Ramos (cell line): ENCODE measurements around the gene C17orf100.

Experiments
- in situ Hi-C: fragments of 300-500 bp; cut with MboI; formaldehyde crosslinking; loops from one replicate; pipeline ENCODE4 v1.14.3; 2022; ENCODE audit warnings: low sequenced_read_pairs; ENCODE audit not compliant: unreplicated experiment

C17orf100 gene

DNA sequence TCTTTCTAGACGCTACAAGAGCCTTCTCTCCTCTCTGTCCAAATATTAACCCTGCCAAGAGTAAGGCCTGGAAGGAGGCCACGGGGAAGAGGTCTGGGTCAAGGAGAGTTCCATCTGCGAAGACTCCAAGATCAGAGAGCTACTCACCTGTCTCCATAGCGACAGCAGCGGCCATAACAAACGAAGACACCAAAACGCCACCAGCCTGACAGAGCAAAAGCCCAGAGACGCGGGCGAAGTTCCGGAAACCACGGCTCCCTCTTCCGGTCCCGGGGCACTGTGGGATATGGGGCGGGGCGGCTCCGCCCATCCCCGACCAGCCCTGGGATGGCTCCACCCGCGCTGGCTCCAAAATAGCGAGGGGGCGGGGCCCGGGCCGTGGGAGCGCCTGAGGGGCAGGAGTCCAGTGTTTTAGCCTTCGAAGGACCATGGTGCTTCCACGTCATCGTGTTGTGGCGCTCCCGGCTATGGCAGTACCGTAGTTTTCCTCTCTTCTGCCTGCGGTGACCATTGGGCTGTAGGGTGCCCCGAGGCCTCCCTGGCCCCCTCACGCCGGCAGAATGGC lies at the start of gene C17orf100, which contains the start of gene MED31:
TSS of gene C17orf100 (plus strand) at position 409 of the 565 bp plus-strand sequence. CDS start at position 561, 152 bp downstream.
TSS of gene MED31 (minus strand) at position 252 of the 565 bp plus-strand sequence. CDS start at position 175, 77 bp downstream.
- in situ Hi-C loops, result loop anchor here (25.0 kb wide), 1 partner anchor 361 kb away; the partner anchor contains the start of genes BCL6B and RNASEK

DNA sequence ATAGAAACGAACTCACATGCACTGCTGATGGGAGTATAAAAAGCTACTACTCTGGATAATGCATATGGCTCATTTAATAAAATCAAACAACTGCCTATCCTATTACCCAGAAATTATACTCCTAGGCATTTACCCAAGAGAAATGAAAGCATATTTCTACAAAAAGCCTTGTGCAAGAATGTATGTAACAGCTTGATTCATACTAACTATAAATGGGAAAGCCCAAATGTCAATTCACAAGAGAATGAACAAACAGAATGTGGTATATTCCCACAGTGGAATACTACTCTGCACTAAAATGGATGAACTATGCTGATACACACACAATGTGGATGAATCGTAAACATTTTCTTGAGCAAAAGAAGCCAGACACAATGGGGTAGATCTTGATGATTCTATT lies 49.4 kb upstream of the C17orf100 start:
- in situ Hi-C loops, result no loop called here

DNA sequence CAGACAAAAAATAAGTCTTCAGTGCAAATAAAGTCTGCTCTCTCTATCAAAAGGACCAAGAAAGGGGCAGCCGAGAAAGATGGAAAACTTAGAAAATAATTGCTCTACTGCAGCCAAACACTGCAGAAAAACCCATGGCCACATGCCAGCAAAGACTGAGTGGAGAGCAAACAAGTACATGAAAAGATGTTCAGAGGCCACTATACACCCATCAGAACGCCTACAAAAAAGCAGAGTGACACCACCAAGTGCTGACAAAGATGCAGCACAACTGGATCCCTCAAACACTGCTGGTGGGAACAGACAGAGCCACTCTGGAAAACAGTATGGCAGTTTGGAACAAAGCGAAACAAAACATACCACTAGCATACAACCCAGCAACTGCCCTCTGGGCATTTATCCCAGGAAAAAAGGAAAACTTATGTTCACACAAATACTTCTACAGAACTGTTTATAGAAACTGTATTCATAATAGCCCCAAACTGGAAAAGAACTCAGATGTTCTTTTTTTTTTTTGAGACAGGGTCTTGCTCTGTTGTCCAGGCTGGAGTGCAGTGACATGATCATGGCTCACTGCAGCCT lies 47.7 kb upstream of the C17orf100 start:
- in situ Hi-C loops, result no loop called here

DNA sequence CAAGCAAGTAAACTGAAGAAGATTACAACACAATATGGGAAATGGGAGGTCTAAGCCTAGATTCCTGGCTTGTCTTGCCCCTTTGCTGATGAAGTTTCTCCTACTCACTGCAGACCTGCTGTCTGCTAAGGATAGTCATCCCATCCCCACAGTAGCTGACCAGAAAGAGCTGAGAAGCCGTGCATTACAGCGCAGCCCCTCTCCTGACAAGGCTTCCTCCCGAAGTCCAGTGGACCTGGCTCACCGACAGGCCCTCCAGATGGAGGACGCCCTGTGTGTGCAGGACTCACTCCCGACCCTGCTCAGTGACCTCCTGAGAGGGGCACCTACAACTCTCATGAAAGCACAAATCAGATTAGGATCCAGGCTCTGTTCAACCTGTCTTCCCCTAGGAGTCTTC lies 46.4 kb upstream of the C17orf100 start:
- in situ Hi-C loops, result no loop called here

DNA sequence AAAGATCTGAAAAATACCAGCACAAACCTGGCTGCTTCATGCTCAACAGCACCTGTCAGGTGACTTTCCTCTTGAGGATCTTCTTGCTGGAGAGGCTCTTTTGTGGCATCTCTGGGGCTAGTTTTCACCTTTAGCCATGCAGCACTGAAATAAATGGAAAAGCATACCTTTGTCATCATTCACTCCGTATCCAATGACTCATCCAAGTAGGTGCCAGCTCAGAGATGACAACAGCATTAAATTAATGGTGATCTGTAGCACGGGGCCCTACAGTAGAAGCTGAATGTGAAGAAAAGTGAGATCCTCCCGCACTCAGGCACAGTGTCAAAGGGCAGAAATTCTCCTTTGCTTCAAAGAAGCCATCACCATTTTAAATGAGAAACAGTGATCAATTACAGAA lies 43.2 kb upstream of the C17orf100 start:
- in situ Hi-C loops, result no loop called here

DNA sequence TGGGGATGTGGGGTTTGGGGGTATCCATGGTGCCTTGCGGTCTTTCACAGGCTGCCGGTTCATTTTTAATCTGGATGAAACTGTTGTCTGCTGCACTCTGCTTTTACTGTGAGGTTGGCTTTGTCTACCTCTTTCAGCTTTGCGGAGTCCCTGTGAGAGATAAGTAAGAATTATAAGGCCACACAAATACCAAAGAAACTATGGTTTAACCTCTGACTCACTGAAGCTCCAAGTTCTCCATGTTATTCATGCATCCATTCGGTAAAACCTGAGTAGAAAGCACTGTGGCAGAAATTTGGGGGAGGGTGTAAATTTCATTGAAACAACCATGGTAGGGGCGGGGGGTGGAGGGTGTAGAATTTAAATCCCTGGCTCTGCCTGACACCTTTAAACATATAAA lies 41.6 kb upstream of the C17orf100 start:
- in situ Hi-C loops, result no loop called here

DNA sequence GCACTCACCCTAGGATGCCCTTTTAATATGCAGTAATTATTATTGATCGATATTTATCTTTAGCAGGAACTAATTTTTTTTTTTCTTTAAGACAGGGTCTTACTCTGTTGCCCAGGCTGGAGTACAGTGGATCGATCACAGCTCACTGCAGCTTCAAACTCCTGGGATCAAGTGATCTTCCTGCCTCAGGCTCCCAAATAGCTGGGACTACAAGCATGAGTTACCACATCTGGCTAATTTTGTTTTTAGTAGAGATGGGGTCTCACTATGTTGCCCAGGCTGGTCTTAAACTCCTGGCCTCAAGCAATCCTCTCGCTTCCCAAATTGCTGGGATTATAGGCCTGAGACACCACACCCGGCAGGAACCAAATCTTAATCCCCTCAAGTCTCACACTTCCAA lies 40.3 kb upstream of the C17orf100 start:
- in situ Hi-C loops, result no loop called here

DNA sequence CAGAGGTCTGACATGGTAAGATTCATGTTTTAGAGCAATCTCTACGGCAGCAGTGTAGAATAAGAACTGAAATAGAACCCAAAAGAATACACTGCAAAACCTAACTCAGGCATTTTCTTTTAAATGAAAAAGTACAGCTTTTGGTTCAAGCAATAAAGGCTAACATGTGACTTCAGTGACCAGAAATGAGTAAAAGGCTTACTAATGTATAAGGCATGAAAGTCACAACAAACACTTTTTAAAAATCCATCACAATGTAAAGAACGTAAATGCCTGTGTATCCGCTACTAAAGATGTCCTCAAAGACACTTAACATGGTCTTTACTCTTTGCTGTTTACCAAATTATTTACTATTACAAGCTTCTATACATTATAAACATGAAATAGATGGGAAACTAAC lies 27.6 kb upstream of the C17orf100 start:
- in situ Hi-C loops, result no loop called here

DNA sequence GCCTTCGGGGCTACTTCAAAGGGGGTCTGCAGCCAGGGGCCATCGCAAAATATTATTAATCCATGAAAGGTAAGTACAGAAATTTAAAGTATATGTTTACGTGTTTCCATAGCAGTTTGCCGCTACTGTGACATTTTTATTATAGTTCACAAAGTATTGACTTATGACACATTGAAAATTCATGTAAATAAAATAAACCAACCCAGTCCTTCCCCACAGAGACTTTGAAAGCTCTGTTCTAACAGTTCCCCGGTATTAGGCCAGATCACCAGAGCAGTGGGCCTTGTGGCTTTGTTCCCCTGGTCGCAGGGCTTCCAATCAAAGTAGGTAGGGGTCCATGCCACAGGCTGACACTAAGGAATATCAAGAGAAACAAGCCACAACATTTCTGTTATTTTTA lies 24.9 kb upstream of the C17orf100 start:
- in situ Hi-C loops, result no loop called here

DNA sequence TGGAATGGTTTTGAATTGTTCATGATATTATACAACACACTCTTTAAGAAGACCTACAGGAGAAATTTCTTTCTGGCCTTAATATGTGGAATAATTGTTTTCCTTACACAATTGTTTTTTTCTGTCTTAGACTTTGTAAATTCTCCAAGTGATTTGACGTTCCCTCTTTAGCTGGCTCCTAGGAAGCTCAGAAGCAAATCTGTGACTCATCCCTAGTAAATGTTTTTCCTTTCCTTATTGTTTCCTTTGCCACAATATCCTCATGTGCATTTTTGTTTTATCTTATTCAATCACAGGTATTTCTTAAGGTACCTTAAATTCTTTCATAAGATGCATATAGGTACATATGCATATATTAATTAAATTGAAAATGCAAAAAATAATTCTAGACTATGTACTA lies 24.5 kb upstream of the C17orf100 start:
- in situ Hi-C loops, result no loop called here

DNA sequence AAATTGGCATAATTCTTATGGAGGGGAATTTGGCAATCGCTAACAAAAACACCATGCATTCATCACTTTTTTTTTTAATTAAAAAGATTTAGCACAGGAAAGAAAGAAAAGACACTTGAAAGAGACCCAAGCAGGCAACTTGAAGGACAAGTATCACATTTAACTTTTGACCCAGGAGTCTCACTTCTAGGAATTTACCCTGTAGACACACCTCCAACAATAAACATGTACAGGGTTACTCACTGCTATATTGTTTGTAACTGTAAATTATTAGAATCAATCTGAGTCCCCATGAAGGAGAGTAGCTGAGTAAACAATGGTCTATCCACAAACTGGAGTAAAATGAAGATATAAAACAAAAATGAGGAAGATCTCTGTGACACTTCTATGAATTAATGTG lies 21.2 kb upstream of the C17orf100 start:
- in situ Hi-C loops, result no loop called here

DNA sequence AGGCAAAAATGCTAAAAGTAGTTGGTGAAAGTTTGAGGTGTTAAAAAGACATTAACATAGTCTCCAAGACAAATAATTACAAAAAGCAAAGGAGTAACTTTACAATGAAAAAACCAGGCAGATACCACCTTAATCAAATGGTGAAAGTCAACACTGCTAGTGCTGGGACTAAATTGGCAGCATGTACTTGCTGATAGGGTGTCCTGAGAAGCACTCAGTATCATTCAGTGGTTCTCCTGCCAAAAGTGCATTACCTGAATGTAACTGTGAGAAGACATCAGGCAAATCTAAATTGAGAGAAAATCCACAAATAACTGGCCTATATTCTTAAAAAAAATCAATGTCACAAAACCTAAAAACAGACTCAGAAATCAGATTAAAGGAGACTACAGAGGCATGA lies 19.0 kb upstream of the C17orf100 start:
- in situ Hi-C loops, result no loop called here

DNA sequence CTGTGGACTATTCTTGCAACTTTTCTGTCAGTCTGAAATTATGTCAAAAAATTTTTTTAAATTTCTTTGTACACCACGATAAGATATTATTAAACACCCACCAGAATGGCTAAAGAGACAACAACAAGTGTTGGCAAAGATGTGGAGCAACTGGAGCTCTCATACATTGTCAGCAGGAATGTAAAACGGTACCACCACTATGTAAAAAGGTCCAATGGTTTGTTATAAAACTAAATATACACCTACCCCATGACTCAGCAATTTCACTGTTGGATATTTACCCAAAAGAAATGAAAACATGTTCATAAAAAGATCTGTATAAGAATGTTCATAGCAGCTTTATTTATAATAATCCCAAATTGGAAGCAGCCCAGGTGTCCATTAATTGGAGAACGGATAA lies 18.3 kb upstream of the C17orf100 start:
- in situ Hi-C loops, result no loop called here

DNA sequence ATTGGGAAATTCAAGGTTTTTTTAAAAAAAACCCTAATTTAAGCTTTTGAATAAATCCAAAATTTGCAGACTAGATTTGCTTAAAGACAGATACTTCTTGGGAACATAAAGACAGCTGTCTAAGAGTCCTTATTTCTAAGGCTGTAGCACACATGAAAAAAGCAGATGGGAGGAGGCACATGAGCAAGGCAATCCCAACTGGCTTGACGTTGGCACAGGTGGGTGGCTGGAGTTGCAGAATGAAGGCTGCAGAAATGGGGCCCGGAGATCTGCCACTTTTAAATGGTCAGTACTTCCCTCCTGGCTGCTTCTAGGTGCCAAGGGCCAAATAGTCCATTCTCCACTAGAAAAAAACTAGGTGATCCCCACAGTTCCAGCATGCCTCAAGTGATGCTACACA lies 15.5 kb upstream of the C17orf100 start:
- in situ Hi-C loops, result no loop called here

DNA sequence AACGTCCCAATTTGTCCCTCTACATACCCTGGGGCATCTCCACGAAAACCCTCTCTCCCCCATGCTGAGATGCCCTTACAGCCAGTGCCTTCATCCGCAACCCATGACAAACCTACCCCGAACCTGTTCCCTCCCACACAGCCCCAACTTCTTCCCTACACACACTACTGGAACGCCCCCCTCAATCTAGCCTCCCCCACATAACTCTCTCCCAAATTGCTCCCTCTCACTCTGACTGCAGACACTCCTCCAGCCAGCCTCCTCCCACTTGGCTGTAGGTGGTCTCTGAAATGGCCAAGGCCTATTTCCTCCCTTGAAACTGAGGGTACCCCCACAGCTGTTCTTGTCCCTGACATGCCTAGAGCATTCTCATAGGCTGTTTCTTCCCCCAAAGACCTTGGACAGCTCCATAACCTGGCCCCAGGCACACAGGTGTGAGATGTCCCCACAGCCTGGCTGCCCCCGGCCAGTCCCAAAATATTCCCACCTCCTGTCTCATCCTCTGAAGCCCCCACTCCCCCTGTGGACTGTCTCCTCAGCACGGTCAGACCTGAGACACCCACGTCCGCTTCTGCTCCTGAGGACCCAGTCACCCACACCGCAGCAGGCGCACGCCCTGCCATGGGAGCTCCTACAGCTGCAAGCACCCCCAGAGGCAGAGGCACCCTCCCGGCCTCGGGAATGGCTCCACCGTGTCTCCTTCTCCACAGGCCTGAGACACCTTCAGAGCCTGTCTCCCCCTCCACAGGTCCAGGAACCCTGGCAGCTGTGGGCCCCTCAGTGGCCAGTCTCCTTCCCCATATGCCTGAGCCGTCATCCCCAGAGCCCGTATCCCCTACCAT lies 14.7 kb upstream of the C17orf100 start:
- in situ Hi-C loops, result no loop called here

DNA sequence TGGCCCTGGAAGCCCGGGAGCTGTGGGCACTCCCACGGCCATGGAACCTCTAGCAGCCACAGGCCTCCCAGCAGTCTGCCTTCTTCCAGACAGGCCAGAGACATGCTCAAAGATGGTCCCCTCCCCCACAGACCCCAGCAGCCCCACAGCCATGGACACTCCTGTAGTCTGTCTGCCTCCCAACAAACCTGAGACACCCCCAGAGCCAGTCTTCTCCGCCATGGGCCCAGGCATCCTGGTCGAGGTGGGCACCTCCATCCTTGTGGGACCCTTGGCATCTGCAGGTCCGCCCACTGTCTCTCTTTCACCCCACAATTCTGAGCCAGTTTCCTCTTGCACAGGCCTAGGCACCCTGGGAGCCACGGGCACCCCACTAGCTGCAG lies 14.1 kb upstream of the C17orf100 start:
- in situ Hi-C loops, result no loop called here

DNA sequence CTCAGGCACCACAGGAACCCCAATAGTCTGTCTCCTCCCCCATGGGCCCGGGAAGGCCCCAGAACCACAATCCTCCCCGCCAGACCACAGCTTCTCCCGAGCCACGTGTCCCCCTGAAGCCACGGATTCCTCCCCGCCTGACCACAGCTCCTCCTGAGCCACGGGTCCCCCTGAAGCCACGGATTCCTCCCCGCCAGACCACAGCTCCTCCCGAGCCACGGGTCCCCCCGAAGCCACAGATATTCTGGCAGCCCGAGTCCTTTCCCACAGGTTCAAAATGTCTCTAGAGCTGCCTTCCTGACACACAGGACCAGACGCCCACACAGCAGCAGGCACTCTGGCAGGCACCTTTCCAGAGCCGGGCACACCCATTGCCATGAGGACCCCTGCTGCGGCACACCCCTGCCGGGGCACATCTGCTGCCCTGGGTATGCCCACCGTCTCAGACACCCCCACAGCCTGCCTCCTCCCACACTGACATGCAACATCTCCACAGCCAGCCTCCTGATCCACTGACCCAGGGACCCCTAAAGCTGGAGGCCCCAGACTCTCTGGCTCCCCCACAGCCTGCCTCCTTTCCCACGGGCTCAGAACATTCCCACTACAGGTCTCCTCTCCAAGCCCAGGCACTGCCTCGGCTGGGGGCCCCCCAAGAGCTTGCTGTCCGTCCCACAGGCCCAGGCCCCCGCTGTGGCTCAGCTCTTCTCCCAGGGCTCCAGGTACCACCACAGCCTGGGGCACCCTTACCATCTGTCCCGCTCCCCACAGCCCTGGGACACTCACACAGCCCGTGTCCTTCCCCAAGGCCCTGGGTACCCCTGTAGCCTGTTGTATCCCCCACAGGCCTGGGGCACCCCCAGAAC lies 13.3 kb upstream of the C17orf100 start:
- in situ Hi-C loops, result no loop called here

DNA sequence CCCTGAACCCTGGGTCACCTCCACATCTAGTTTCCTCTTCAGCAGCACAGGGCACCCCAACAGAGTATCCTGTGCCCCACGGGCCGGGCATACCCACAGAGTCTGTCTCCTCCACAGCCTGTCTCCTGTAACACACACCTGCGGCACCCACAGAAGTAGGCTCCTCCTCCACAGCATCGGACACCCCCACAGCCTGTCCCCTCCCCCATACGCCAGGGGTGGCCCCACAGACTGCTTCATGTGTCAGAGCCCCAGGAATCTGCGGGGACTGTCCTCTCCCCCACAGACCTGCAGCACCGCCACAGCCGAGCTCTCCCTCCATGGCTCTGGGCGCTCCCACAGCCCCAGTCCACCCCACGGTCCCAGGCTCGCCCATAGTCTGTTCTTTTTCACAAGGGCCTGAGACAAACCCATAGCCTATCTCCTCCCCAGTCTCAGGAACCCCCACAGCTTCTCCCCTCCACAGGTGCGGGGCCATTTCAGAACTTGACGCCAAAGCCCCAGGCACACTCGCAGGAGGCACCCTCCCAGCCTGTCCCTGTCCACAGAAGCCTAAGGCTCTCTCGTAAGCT lies 12.5 kb upstream of the C17orf100 start:
- in situ Hi-C loops, result no loop called here

DNA sequence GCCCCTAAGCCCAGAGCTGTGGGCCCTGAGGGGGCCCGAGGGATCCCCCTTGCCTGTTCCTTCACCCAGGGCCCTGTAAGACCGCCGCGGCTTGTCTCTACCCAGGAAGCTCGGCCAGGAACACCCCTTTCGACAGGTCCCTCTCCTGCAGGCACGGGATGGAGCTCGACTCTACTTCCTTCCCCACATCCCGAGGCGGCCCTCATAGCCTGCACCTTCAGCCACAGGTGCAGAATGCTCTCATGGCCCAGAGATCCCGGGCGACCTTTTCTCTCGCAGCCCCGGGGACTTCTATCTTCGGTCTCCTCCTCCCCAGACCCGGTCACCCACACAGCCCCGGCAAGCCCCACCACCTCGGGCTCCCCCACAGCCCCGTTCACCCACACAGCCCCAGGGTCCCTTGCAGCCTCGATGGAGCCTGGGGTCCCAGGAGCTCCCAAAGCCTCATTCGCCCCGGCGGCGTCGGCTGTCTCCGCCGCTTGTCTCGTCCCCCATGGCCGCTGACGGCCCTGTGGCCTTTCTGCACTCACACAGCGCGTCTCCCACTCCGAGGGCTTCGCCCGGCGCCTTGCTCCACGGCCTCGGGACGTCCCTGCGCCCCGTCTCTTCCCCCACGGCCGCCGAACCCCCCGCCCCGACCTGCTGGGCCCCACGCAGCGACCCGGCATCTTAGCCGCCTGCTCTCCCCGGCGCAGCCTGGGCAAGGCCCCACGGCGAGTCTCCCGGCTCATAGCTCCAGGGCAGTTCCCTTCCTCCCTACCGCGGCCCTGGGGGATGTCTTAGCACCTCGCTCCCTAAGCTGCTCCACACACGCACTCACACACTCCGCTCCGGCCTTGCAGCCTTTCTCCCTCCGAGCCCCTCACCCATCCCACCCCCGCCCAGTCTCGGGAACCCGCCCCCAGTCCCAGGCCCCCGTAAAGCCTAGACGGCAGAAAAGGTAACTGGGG lies 11.7 kb upstream of the C17orf100 start:
- in situ Hi-C loops, result no loop called here
